Activated naive CD8-positive, alpha-beta T cell treated with anti-CD3 and anti-CD28 coated beads, Interleukin-2, amount 50 U/mL, for 16 hours (primary cell): Measurements from ENCODE around the gene MYO15B.

Source experiments
- DNase-seq: peaks from one replicate; pipeline ENCODE4 v3.0.0-alpha.2; 2020; ENCODE audit warnings: low read depth, low spot score

MYO15B gene

DNA sequence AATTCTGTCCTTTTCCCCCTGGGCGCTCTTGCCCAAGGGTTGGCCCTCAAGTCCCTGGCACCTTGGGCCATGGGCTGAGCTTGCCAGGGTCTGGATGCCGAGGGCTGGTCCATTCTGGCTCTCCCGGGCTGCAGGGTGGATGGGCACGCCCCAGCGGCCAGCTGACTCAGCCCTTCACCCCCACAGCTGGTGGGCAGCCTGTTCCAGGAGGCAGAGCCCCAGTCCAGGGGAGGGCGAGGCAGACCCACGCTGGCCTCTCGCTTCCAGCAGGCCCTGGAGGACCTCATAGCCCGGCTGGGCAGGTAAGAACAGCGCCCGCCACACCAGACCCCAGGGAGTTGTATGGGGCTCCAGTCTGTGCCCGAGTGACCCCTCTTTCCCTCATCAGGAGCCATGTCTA, 15.0 kb downstream of the MYO15B start:
- no peak for DNase-seq

DNA sequence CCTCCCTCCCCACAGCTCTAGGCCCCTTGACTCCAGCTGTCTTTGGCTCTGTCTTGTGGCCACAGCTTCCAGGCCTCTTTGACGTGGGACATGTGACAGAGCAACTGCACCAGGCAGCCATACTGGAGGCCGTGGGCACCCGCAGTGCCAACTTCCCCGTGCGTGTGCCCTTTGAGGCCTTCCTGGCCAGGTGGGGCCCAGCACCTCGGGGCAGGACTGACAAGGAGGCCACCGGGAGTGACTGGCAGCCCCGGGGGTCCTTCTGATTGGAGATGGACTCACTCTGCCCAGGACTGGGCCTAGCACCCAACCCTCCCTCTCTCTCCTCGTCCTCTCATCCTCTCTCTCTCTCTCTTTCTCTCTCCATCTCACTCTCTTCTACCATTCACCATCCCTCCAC, 15.5 kb downstream of the MYO15B start:
- no peak for DNase-seq

DNA sequence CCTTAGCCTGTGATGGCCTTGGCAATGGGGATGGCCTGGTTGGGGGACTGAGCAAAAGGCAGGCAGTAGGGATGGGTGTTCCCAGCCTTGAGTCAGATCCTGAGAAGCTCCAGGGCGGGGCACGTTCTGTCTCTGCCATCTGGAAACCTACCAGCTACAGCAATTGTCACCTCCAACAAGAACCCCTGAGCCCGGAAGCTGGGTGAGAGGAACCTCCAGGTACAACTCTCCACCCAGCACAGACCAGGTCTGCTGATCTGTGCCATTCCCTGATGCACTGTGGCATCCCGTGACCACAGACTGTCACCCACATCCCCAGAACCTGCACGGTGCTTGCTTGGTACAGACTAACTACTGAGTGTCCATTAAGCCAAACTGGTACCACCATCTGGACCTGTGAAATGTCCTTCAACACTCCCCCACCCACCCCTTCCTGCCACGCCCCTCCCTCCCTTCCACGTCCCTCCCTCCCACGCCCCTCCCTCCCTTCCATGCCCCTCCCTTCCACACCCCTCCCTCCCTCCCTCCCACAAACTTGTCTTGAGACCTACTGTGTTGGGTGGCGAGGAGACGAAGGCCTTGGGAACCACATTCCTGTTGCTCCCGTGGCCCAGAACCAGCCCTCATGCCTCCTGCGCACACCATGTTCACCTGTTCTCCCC, 16.6 kb downstream of the MYO15B start:
- DNase-seq, result no peak

DNA sequence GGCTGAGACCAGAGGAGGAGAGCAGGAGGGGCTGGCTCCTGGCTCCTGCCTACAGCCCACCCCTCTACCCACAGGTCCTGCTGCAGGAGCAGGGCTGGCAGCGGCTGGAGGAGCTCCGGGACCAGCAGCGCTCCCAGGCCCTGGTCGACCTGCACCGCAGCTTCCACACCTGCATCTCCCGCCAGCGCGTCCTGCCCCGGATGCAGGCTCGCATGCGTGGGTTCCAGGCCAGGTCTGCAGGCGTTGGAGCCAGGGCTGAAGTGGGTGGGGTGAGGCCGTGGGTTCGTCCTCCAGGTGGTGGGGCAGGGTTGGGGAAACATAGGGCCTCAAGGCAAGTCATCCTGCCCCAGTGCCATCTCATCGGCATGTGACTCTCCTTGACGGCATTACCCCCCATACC, 18.2 kb downstream of the MYO15B start:
- DNase-seq, result no peak

DNA sequence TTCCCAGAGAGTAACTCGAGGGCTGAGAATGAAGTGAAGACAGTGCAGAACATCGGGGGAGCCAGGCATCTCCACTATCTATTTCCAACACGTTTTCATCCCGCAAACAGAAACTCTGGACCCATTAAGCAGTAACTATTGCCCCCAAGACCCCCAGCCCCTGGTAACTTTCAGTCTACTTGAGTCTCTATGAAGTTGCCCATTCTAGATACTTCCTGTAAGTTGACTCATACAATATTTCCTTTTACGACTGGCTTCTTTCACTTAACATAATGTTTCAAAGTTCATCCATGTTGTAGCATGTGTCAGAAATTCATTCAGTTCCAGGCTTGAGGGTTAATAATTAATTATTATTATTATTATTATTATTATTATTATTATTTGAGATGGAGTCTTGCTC, 19.5 kb downstream of the MYO15B start:
- DNase-seq, result no peak

DNA sequence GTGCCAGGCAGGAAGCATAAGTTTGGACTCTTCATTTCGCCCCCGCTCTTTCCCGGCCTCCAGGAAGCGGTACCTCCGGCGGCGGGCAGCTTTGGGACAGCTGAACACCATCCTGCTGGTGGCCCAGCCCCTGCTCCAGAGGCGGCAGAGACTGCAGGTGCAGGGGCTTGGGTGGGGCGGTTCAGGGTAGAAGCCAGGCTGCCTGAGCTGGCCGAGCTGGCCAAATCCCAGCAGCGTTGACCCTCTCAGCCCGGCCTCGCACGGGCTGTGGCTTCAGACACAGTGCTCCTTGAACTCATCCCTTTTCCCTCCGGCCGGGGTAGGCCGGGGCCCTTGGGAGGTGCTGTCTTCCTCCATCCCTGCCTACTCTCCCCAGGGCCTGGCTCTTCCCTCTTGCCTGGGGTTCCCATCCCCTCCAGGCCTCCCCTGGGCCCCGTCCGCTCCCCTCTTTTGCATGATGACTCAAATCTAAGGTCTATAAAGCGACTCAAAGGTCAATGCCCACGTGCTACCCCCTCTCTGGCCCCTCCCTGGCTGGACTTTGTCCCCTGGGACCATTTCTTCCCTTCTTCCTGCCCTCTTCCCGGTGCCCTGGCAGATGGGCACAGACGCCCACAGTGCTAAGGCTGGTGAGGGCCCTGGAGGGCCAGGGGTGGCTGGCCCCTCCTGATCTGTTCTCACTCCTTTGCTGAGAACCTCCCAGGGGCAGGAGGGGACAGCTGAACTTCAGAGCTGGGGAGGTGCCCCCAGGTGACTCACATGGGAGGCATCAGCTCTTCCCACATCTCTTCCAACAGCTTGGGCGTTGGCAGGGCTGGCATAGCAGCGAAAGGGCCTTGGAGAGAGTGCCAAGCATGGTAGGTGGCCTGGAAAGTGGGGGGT, 22.7 kb downstream of the MYO15B start:
- no peak for DNase-seq

DNA sequence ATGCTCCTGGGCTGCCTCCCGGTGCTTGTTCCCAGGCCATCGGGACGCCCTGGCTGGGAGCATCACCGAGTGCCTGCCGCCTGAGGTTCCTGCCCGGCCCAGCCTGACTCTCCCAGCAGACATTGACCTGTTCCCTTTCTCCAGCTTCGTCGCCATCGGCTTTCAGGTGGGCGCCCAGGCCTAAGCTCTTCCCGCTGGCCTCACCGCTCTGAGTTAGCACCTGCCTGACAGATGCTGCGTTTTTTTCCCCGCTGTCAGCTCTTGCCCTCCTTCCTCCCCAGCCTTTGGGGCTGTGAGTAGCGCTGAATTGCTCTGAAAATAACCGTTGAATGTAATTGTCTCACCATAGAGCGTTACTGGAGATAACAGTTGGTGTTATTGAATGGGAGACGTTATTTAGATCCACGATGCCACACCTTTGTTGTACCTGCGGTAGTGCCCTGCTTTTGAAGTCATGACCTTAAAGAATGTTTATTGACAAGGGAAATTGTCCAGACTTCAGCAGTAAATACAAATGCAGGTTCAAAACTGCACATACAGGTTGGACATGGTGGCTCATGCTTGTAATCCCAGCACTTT, 24.3 kb downstream of the MYO15B start:
- DNase-seq, result no peak

DNA sequence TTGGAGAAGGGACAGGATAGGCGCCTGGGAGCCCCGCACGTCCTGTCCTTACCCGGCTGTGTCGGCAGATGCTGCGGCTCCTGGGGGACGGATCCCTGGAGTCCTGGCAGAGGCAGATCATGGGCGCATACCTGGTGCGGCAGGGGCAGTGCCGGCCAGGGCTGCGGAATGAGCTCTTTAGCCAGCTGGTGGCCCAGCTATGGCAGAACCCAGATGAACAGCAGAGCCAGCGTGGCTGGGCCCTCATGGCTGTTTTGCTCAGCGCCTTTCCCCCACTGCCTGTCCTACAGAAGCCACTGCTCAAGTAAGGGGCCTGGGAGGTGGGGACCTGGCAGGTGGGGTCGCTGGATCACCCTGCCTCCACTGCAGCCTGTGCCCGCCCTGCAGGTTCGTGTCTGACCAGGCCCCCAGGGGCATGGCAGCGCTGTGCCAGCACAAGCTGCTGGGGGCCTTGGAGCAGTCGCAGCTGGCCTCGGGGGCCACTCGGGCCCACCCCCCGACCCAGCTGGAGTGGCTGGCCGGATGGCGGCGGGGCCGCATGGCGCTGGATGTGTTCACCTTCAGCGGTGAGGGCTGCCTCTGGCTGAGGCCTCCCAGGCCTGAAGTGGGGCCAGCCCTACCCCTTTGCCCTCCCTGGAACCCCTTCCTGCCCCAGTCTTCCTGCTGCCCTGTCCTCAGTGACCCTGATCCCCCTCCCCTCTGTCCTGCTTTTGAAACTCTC, 25.5 kb downstream of the MYO15B start:
- no peak for DNase-seq

DNA sequence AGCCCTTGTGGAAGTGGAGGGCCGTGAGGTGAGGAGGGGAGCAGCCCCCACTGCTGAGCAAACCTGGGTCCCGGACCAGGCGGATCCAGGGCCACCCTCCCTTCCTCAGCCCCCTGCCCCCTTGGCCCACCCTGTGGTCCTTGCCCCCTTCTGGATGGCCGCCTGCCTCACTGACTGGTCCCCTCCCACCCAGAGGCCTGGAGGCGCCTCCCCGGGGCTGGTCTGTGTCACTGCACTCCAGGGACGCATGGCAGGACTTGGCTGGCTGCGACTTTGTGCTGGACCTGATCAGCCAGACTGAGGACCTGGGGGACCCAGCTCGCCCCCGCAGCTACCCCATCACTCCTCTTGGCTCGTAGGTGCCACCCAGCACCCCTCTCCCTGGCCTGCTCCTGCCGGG, 26.4 kb downstream of the MYO15B start:
- DNase-seq, result no peak

DNA sequence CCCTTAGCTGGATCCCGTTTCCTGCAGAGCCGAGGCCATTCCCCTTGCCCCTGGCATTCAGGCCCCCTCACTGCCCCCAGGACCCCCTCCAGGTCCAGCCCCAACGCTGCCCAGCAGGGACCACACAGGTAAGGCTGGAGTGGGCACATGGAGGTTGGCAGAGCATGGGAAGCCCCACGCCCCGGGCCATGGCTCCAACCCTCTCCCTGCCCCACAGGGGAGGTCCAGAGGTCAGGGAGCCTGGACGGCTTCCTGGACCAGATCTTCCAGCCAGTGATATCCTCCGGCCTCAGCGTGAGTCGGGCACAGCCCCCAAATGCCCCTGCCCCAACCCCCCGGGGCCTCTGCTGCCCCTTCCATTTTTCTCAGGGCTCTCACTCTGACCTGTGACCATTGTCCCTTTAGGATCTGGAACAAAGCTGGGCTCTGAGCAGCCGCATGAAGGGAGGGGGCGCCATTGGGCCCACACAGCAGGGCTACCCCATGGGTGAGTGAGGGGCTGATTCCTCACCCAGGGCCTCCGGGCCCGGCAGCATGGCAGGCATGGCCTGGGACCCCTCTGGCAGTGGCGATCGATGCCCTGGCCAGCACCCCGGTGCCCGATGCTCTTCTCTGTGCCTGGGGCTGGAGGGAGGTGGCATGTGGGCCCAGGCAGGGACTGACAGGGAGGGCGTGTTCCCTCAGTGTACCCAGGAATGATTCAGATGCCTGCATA, 27.1 kb downstream of the MYO15B start:
- DNase-seq, result no peak

DNA sequence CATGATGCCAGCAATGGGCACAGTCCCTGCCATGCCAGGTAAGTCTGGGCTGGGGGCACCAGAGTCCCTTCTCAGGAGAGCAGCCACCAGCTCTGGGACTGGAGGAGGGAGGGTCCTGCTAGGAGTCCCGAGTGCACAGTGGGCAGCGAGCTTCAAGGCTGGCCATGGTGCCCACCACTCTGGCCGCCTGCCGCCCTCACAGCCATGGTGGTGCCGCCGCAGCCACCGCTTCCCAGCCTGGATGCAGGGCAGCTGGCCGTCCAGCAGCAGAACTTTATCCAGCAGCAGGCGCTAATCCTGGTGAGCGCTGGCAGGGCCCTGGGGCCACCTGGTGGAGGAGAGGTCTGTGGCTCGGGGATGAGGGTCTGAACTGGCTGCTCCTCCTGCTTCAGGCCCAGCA, 27.7 kb downstream of the MYO15B start:
- DNase-seq, result no peak

DNA sequence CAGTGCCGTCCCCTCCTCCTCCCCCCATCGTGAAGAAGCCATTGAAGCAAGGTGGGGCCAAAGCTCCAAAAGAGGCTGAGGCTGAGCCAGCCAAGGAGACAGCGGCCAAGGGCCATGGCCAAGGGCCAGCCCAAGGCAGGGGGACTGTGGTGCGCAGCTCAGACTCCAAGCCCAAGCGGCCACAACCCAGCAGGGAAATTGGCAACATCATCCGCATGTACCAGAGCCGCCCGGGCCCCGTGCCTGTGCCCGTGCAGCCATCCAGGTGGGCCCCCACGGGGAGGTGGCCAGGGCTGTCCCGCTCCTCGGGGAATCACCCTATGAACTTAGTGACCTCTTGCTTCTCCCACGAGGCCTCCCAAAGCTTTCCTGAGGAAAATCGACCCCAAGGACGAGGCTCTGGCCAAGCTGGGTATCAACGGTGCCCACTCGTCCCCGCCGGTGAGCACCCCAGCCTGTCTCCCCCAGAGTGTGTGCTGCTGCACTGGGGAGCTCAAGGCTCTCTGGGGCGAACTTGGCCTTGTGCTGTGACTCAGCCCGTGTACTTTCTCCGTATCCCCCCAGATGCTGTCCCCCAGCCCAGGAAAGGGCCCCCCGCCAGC, 29.0 kb downstream of the MYO15B start:
- no peak for DNase-seq

DNA sequence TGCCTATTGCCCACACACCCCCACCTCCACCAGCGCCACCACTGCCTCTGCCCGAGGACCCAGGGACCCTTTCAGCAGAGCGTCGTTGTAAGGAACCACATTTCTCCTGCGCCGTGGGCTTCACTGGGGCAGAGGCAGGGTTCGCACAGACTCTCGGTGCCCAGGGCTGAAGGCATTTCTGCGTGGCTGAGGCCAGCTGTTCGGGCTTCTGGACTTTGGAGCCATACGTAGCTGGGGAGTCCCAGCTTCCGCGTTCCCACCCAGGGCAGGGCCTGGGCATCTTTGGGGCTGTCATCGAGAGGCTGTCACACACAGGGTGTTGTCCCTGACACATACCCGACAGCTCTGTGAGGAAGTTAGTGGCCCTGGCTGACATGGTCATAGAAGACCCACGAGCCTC, 29.6 kb downstream of the MYO15B start:
- no peak for DNase-seq

DNA sequence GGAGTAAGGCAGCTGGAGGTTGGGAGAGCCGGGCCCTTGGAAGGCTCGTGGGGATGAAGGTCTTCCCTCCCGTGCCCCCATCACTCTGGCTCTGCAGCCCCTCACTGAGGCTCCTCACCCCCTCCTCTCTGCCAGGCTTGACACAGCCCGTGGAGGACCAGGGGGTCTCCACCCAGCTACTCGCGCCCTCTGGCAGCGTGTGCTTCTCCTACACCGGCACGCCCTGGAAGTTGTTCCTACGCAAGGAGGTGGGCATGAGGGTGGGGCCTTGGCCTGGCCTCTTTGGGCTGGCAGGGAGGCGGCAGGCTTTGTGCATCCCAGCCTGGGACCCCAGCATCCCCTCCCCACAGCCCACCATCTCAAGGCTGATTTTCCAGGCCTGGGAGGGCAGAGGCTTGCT, 30.1 kb downstream of the MYO15B start:
- no peak for DNase-seq

DNA sequence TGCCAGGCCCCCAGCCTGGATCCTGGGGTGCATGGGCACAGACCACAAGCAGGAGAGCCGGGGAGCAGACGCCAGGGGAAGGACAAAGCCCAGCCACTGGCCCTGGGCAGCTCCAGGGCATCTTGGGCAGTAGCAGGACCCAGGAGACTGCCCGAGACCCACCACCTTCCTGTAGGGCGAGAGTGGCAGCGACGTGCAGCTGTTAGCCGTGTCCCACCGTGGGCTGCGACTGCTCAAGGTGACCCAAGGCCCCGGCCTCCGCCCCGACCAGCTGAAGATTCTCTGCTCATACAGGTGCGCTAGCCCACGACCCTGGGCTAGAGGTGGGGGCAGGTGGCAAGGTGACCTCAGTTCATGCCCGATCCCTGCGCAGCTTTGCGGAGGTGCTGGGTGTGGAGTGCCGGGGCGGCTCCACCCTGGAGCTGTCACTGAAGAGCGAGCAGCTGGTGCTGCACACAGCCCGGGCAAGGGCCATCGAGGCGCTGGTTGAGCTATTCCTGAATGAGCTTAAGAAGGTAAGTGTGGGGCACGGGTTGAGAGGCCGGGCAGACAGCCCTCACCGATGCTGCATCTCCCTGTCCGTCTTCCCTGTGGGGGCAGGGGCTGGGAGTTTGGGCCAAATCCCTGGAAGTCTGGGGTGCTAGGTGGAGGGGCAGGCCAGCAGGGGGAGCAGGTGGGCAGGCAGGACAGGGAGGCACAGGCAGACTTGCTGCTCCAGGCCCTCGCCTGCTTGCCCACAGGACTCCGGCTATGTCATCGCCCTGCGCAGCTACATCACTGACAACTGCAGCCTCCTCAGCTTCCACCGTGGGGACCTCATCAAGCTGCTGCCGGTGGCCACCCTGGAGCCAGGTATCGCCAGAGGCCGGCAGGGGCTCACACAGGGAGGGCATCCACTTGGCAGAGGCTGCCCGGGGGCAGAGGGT, 32.2 kb downstream of the MYO15B start:
- DNase-seq, result no peak

DNA sequence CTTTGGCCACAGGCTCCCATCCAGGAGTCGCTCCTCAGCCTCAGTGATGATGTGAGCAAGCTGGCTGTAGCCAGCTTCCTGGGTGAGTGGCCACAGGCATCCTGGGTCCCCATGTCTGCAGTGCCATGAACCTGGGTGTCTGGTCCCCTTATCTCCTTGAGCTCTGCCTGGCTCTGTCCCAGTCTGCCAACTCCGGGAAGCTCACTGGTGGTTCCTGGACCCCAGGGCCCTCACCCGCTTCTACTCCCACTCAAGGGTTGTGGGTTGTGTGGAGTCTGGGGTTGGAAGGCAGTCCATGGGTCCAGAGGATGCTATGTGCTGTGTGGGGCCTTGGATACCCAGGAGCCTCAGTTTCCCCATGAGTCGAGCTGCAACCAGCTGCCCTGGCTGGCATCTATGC, 33.9 kb downstream of the MYO15B start:
- DNase-seq, result no peak

DNA sequence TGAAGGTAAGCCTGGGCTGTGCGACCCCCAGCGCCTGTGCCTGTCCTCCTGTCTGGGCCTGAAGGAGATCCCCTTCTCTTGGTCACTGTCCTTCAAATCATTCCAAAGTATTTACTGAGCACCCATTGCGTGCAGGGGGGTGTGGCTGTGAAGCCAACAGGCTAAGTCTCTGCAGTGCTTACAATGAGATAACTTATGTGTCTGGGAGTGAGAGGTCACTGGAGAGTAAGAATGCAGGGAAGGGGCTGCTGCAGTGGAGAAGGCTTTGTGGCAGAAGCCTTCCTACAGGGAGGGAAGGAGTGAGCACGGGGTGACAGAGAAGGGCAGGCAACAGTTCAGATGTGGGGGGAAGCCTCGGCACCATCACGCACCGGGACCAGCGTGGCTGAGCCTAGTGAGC, 34.5 kb downstream of the MYO15B start:
- DNase-seq, result no peak

DNA sequence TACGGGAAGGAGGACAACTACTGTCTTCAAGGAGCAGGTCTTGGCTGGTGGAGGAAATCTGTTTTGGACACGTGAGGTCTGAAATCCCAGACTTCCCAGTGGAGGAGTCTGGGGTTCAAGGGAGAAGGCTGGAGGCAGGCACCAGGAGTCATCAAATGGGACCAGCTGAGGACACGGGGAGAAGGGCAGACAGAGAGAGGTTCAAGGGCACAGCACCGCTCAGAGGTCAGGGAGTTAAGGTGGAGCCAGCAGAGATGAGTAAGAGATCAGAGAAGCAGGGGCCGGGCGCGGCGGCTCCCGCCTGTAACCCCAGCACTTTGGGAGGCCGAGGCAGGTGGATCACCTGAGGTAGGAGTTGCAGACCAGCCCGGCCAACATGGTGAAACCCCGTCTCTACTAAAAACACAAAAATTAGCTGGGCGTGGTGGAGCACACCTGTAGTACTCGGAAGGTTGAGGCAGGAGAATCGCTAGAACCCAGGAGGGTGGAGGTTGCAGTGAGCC, 35.2 kb downstream of the MYO15B start:
- no peak for DNase-seq

DNA sequence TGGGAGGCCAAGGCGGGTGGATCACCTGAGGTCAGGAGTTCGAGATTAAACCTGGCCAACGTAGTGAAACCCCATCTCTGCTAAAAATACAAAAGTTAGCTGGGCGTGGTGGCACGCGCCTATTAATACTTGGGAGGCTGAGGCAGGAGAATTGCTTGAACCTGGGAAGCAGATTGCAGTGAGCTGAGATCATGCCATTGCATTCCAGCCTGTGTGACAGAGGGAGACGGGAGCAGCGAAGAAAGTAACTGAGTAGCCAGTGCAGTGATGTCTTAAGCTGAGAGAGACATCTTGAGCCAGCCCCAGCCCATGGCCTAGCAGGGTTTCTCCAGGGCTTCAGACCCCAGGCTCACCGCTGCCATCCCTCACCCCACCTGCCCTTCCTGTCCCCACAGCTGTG, 35.8 kb downstream of the MYO15B start:
- DNase-seq, result no peak

DNA sequence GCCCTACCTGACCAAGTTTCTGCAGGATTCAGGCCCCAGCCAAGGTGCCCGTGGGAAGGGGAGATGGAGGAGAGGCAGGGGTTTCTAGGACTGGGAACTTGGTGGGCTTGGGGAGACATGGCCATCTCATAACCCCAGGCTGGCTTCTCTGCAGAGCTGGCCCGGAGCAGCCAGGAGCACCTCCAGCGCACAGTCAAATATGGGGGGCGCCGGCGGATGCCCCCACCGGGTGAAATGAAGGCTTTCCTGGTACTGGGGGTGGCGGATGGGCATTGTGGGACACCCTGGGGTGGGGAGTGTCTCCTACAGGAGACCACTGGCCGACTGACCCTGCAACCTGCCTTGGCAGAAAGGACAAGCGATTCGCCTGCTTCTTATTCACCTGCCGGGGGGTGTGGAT, 36.4 kb downstream of the MYO15B start:
- DNase-seq, result no peak
